ENCODE measurements around the gene CCDC15.
"Not testable (repeated sequence)": the region's sequence is repeated elsewhere in the genome, so short reads cannot be mapped to it uniquely, and the experiment has no call there.

CCDC15 gene

DNA sequence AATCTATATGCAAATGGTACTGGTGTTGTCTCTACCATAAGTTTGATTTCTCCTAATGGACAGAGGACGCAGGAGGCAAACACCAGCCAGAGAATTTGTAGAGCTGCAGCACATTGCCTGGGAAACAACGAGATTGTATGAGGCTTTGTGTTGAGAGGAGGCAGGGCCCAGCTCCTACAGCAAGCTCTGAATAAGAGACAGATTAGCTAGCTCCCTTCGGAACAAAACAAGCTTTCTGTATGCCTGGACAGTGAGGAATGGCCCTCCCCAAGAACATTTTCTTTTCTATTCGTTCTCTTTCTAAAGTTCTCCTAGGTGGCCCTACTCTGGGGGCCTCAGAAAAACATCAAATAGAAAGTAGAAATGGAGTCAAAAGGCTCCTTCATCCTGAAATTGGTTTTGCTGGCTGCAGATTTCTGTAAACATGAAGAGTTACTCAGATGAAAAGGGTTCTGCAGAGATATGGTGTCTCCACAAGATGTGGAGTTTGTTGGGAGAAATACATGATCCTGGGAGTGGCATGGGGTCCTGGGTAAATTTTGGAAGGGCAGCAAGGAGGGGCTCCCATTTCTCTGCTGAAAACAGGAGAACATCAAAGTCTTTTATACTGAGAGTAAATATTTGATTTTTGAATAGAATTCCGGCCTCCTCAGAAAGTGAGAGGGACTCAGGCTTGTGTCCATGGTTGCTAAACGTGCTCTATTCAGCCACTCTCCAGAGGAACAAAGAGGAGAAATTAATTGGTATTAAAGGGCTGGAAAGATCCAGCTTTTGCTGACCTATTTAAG is 11.3 kb upstream of the CCDC15 start:
- DNase-seq (ENCODE audit: low read depth in 2 of 2): no peak

GRCh38 chr11:124943254-124943616 is 10.8 kb upstream of the CCDC15 start:
- no peak for DNase-seq (ENCODE audit: low read depth in 2 of 2)

DNA sequence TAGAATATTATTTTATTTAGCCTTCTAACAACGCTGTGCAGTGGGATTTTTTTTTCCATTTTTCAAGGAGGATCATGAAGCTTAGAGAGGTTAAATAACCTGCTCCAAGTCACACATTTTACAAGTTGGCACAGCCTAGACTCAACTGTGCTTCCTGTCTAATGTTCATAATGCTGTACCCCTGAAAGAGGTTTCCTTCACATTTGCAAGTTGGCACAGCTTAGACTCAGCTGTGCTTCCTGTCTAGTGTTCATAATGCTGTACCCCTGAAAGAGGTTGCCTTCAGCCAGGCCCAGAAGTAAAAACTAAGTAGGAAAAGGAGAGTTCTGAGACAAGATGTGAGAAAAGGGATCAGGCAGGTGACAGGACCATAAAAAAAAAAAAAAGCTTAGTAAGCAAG is 10.3 kb upstream of the CCDC15 start:
- DNase-seq (ENCODE audit: low read depth in 2 of 2): no peak

- no peak for DNase-seq (ENCODE audit: low read depth in 2 of 2)
These were observed 9.4 kb upstream of the CCDC15 start for GRCh38 chr11:124944565-124944964.

DNA sequence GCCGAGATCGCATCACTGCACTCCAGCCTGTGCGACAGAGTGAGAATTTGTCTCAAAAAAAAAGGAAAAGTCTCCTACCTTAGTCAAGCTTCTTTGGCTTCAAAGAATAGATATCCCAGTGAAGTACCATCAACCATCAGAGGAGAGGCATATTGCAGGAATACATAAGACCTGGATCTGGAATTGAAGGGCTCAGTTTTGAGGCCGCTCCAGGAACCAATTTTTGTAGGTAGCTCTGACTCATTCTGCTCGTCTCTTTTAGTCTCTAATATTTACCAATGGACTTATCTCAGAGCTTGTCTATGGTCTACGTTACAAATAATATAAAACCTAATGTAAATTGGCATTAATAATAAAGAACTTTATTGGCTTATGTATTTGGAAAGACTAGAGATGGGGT is 8.2 kb upstream of the CCDC15 start:
- no peak for DNase-seq (ENCODE audit: low read depth in 2 of 2)

DNA sequence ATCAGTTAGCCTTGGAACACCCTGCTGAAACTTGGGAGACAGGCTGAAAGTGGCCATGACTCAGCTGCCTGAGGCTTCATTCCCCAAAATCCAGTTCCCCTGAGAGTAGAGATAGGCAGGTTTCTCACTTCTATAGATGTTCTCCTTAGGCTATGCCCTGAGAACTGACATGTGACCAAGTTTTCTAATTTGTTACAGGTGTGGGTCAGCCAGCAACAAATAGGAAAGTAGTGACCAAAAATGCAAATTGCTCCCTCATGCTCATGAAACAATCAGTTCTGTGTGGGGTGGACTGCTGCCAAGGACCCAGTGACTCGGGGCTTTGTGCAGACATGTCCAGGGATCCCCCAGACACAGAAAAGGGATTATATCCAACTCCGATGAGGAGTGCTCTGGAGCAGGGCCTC is 7.3 kb upstream of the CCDC15 start:
- no peak for DNase-seq (ENCODE audit: low read depth in 2 of 2)

DNA sequence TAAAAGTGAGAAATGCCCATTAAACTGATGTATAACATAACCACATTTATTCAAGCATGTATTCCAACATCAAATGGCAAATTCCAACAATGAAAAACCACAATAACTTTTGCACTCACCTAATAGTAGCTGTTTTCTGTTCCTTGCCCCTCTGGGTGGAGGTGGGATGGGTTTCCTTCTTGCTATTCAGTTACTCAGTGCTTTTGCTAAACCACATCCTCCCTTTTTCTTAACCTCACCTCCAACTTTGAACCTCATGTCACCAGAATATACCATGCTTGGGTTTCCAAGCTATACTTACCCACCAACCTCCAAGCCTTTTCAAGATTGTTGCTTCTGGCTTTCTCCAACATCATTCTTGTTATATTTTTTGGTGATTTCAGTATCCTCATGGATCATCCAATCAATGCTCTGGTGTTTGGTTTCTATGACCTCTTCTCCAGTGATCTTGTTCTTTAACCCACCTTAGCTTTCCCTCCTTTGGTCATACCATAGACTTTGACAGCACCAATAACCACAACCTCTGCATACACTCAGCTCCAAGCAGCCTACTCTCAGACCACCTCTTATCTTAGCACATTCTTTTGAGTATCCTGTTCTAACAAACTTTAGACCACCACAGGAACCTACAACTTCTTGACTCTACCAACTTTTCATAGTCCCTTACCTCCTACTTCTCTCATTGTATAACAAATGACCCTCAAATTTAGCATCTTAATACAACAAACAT is 3.2 kb upstream of the CCDC15 start:
- no peak for DNase-seq (ENCODE audit: low read depth in 2 of 2)

DNA sequence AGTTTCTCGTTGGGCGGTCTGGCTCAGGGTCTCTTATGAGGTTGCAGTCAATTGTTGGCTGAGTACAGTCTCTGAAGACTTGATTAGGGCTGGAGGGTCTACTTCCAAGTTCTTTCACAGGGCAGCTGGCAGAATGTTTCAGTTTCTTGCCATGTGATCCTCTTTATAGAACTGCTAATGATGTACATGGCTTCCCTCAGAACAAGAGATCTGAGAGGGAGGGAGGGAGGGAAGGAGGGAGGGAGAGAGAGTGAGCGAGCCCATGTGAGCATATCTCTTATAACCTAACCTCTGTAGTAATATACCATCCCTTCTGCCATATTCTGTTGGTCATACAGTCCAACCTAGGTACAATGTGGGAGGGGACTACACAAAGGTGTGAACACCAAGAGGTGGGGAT is 2.7 kb upstream of the CCDC15 start:
- DNase-seq (ENCODE audit: low read depth in 2 of 2): no peak

GRCh38 chr11:124954590-124954955 is 571 bp downstream of the CCDC15 start:
- no peak for DNase-seq (ENCODE audit: low read depth in 2 of 2)

- no peak for DNase-seq (ENCODE audit: low read depth in 2 of 2)
These were observed 1.0 kb downstream of the CCDC15 start for GRCh38 chr11:124955035-124955434.

DNA sequence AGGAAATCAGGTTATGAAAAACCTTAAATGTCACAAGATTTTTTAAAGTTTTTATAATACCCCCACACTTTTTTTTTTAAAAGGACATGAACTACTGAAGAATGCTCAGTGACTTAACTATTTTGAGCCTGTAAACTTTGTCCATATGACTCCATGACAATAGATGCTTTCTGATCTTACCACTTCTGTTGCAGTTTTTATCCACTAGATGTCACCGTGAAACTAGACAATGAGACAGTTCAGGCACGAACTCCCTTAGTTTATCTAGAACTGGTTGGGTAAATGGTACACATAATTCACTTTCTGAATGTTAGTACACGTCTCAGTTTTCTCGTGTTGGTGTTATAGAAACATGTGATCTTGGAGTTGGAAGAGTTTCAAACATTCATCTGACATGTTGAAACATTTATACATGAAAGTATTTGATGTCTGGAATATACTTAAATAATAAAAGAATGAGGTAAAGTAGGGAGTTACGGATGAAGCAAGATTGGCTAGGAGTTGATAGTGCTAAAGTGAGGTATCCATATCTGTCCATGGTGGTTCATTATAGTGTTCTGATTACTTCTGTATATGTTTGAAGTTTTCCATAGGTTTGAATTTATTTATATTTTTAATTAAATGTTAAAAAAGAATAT is 8.1 kb downstream of the CCDC15 start:
- DNase-seq (ENCODE audit: low read depth in 2 of 2): no peak

DNA sequence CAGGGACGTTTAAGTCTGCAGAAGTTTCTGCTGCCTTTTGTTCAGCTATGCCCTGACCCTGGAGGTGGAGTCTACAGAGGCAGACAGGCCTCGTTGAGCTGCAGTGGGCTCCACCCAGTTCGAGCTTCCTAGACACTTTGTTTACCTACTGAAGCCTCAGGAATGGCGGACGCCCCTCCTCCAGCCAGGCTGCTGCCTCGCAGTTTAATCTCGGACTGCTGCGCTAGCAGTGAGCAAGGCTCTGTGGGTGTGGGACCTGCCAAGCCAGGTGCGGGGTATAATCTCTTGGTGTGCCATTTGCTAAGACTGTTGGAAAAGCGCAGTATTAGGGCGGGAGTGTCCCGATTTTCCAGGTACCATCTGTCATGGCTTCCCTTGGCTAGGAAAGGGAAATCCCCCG is 14.2 kb downstream of the CCDC15 start:
- not testable (repeated sequence) for DNase-seq (ENCODE audit: low read depth in 2 of 2)

- no peak for DNase-seq (ENCODE audit: low read depth in 2 of 2)
These were observed 16.9 kb downstream of the CCDC15 start for GRCh38 chr11:124970925-124971324.

DNA sequence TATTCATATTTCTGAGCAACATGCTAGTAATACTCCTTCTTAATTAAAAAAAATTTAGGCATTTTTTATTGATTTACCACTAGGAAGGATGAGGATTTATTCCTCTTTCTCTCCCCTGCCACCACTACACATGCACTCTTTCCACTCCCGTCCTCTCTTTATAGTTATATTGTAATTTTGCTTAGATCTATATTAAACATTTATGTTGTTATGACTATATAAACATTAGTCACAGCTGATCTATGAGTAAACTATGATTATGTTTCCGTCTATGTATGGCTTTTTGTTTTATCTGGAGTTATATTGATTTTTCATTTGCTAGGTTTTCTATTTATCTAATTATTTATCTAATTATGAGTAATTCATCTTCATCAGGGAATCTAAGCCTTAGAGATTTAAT is 17.8 kb downstream of the CCDC15 start:
- no peak for DNase-seq (ENCODE audit: low read depth in 2 of 2)

DNA sequence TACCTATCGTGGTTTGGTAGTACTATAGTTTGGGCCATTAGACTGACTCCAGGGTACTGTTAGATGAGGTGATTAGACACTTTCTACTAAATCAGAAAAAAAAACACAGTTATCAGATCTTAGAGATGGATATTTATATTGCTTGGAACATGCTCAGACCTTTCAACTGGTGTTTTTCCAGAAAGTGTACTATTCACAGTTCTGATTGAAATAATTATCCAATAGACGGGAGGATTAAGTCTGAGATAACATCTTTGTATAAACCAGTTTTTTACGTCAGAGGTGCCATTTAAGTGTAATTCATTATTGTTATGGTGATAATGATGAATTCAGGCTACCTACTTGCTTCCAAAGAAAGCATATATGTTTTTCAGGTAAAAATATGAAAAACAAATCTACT is 22.5 kb downstream of the CCDC15 start:
- no peak for DNase-seq (ENCODE audit: low read depth in 2 of 2)

DNA sequence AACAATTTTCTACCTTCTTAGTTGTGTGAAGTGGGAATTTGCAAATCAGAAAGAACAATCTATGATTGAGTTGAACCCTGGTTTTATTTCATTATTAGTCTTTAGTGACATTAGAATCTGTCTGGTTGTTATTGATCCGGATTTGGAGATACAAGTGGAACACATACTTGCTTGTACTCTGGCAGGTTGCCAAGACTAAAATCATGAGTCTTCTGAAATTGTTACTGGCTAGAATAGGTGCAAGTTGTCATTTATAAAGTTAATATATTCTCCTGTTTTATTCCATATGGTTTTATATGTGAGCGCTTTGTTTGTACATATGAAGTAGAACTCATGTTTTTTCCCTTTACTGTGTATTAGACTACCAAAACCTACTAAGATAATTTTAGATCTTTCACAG is 23.0 kb downstream of the CCDC15 start:
- DNase-seq (ENCODE audit: low read depth in 2 of 2): no peak

GRCh38 chr11:124978316-124978715 is 24.3 kb downstream of the CCDC15 start:
- DNase-seq (ENCODE audit: low read depth in 2 of 2): no peak

DNA sequence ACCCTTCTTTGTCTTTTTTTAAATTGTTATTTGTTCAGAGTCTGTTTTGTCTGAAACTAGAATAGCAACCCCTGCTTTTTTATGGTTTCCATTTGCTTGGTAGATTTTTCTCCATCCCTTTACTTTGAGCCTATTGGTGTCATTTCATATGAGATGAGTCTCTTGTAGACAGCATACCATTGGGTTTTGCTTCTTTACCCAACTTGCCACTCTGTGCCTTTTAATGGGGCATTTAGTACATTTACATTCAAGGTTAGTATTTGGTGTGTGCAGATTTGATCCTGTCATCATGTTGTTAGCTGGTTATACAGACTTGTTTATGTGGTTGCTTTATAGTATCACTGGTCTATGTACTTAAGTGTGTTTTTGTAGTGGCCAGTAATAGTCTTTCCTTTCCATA is 28.0 kb downstream of the CCDC15 start:
- DNase-seq (ENCODE audit: low read depth in 2 of 2): no peak

GRCh38 chr11:124983674-124984511 is 29.9 kb downstream of the CCDC15 start:
- DNase-seq (ENCODE audit: low read depth in 2 of 2): no peak

DNA sequence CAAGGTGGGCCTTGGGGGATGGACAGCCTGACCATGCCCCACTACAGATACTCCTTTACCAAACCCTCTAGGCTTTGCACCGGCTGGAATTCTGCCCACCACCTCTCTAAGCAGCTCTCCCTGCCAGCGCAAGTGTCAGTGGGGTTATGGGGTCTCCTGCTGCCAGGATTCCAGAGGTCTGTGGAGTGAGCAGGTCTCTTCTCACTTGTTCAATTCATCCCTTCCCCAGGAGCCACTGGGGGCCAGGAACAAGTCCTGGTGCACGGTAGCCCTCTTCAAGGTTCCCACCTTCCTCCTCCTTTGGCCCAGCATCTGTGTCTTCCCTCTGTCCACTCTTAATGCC is 30.5 kb downstream of the CCDC15 start:
- no peak for DNase-seq (ENCODE audit: low read depth in 2 of 2)

DNA sequence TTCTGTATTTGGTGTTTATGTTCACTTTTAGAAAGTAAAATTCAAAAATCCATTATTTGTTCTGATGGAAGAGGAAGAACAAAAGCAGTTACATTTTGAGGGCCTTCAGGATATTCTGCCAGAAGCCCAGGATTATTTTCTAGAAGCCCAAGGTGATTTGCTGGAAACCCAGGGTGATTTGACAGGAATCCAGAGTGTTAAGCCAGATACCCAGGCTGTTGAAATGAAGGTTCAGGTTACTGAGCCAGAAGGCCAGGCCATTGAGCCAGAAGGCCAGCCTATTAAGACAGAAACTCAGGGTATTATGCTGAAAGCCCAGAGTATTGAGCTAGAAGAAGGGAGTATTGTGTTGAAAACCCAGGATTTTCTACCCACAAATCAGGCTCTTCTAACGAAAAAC is 33.1 kb downstream of the CCDC15 start:
- no peak for DNase-seq (ENCODE audit: low read depth in 2 of 2)

- DNase-seq (ENCODE audit: low read depth in 2 of 2): no peak
These were observed 34.1 kb downstream of the CCDC15 start for GRCh38 chr11:124988063-124988462.

Measured in activated CD8-positive, alpha-beta memory T cell treated with anti-CD3 and anti-CD28 coated beads for 4 hours (primary cell).